ENCODE measurements around the gene OTOG. TPM values are rescaled to one million over a fixed set of nuclear protein-coding genes. Genes with fewer than 3 reads are reported as not detected.

Gene OTOG
- total and polyA plus RNA-seq, 7 donors = under 0.01 TPM; not detected in 5

- intact Hi-C loops (cut with DNase I) = no loop called here
- TF ChIP-seq EP300 (IDR thresholded peaks at IDR 0.05) (no peak), POLR2A (IDR thresholded peaks at IDR 0.05) (no peak), POLR2AphosphoS5 (IDR thresholded peaks at IDR 0.05) (no peak)
- TF ChIP-seq, protein P1, sequence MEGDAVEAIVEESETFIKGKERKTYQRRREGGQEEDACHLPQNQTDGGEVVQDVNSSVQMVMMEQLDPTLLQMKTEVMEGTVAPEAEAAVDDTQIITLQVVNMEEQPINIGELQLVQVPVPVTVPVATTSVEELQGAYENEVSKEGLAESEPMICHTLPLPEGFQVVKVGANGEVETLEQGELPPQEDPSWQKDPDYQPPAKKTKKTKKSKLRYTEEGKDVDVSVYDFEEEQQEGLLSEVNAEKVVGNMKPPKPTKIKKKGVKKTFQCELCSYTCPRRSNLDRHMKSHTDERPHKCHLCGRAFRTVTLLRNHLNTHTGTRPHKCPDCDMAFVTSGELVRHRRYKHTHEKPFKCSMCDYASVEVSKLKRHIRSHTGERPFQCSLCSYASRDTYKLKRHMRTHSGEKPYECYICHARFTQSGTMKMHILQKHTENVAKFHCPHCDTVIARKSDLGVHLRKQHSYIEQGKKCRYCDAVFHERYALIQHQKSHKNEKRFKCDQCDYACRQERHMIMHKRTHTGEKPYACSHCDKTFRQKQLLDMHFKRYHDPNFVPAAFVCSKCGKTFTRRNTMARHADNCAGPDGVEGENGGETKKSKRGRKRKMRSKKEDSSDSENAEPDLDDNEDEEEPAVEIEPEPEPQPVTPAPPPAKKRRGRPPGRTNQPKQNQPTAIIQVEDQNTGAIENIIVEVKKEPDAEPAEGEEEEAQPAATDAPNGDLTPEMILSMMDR (IDR thresholded peaks at IDR 0.05) = no peak
- WGBS, 2 donors = 78 to 84% methylated on average over 5 of the region's 5 CpGs
Observed at GRCh38 chr11:17515443-17516176, 31.4 kb upstream of the OTOG start.

GRCh38 chr11:17516551-17517150 lies 30.4 kb upstream of the OTOG start:
- H3K36me3 ChIP-seq = no peaks in the 10 kb centered on the region
- no peak overlapping the region for H3K4me3 ChIP-seq
- no peaks in the 10 kb centered on the region for H3K27me3 ChIP-seq
- H3K27ac ChIP-seq = no peak overlapping the region
- WGBS, 2 donors = 92% methylated on average over 7 of the region's 7 CpGs
- intact Hi-C loops (cut with DNase I) = no loop called here
- no peaks in the 10 kb centered on the region for H3K9me3 ChIP-seq
- TF ChIP-seq EP300 (IDR thresholded peaks at IDR 0.05) (no peak), POLR2A (IDR thresholded peaks at IDR 0.05) (no peak), POLR2AphosphoS5 (IDR thresholded peaks at IDR 0.05) (no peak)
- TF ChIP-seq, protein P1 (IDR thresholded peaks at IDR 0.05) = no peak
- peaks cover 0 to 17% (median 11%) of the 10 kb centered on the region in 4 donors for H3K4me1 ChIP-seq
- DNase-seq = no peak

More at GRCh38 chr11:17515443-17516176, 31.4 kb upstream of the OTOG start:
- no peak for DNase-seq
- Histone ChIP-seq H3K27me3 (no peaks in the 10 kb centered on the region), H3K9me3 (no peaks in the 10 kb centered on the region), H3K4me1 (peaks cover 0 to 17% (median 11%) of the 10 kb centered on the region in 4 donors), H3K36me3 (no peaks in the 10 kb centered on the region), H3K4me3 (no peak overlapping the region), H3K27ac (no peak overlapping the region)

DNA sequence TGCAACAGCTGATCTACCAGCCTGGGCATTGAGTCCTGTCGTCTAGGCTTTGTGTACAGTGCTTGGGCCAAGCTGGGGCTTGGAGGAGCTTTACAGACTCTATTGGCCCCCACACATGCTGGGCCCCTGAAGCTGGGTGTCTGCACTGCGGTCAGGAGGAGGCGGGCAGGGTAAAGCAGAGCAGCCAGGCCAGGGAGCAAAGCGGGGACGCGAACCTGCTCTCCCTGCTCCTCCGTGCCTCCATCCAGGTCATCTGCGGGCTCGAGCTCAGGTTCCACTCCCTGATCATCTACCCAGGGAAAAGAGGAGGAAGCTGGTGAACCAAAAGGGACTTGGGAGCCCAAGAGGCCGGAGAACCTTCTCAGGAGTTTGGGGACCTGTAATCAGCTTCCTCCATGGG lies 29.9 kb upstream of the OTOG start:
- TF ChIP-seq POLR2AphosphoS5 (IDR thresholded peaks at IDR 0.05) (no peak), POLR2A (IDR thresholded peaks at IDR 0.05) (no peak), EP300 (IDR thresholded peaks at IDR 0.05) (no peak)
- TF ChIP-seq, protein P1 (IDR thresholded peaks at IDR 0.05) = no peak
- Histone ChIP-seq H3K27me3 (no peaks in the 10 kb centered on the region), H3K4me3 (no peak overlapping the region), H3K36me3 (no peaks in the 10 kb centered on the region), H3K4me1 (peaks cover 0 to 17% (median 11%) of the 10 kb centered on the region in 4 donors), H3K9me3 (no peaks in the 10 kb centered on the region), H3K27ac (no peak overlapping the region)
- intact Hi-C loops (cut with DNase I) = no loop called here
- DNase-seq = no peak
- 89 to 95% methylated on average over 10 of the region's 10 CpGs for WGBS, 2 donors

DNA sequence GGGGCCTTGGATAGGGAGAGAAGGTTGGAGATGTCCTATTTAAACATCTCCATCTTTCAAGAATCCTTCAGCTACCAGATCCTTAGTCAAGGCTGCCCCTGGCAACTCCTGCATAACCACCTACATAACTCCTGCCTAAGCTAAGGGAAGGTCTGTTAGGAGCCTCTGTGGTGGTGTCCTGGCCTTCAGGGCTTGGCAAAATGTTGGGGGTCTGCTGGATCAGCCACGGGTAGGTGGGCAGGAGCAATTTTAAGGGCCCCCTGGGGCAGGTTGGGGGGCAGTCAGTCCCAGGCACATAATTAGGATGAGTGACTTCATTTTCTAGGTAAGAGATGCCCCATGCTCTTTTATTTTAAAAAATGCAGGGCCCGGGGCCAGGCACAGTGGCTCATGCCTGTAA lies 28.7 kb upstream of the OTOG start:
- Histone ChIP-seq H3K9me3 (no peaks in the 10 kb centered on the region), H3K4me1 (peaks cover 0 to 14% (median 9%) of the 10 kb centered on the region in 4 donors), H3K36me3 (no peaks in the 10 kb centered on the region), H3K4me3 (no peak overlapping the region), H3K27me3 (no peaks in the 10 kb centered on the region), H3K27ac (no peak overlapping the region)
- intact Hi-C loops (cut with DNase I) = no loop called here
- no peak for DNase-seq
- WGBS, 2 donors = 86 to 91% methylated on average over 2 of the region's 2 CpGs
- no peak for TF ChIP-seq POLR2AphosphoS5 (IDR thresholded peaks at IDR 0.05)
- no peak for TF ChIP-seq EP300 (IDR thresholded peaks at IDR 0.05)
- no peak for TF ChIP-seq POLR2A (IDR thresholded peaks at IDR 0.05)
- TF ChIP-seq, protein P1 (IDR thresholded peaks at IDR 0.05) = no peak
